ENCODE results near the gene FABP1.

FABP1 gene

DNA sequence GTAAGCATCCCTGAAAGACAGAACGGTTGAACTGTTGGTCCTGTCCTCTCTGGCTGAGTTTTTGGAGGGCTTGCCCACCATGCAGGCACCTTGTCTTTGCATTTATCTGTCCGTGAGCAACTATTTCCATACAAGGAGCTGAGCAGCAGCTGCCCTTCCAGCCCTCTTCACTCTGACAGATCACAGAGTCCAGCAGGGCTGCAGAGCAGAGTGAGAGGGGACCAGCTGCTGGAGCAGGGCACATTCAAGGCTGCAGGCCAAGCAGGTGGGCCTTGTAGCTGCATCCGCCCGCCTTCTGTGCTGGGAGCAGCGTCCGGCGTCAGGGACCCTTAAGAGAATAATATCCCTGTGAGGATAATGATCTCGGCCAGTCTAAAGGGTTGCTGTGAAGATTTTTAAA lies 50.8 kb downstream of the FABP1 start:
- DNase-seq = no peak

DNA sequence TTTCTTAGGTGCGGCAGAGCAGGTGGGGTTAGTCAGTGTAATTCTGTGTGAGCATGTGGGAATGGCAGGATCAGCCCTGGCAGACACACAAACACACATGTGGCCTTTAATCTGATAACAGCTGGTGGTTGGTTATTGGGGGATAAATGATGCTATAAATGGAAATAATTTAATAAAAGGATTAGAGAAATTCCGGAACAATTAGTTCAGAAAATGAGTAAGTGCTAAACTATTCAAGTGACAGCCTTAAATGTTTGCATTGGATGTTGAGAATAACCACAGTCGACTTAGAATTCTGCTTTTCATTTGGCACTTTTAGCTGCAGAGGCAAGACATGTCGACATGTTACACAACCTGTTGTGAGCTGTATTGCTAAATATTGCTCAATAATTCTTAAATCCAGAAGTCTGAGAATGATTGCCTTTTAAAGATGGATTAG lies 53.0 kb downstream of the FABP1 start:
- DNase-seq = no peak

DNA sequence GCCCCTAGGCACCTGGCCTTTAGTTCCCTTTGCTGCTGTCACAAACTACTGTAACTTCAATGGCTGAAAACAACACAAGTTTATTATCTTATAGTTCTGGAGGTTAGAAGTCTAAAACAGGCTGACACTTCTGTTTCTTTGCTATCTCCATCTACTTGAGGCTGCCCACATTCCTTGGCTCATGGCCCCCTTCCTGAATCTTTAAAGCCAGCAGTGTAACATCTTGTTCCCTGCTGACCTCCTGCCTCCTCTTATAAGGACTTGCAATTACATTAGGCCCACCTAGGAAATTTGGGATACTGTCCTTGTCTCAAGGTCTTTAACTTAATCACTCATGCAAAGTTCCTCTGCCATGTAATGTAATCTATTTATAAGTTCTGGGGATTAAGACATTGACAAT lies 53.7 kb downstream of the FABP1 start:
- no peak for DNase-seq

Data from CD4-positive, alpha-beta T cell treated with Interleukin-6 for 4 hours (primary cell).